GM04503 (cell line): Measurements from ENCODE around the gene DSC3.

Source experiments
- DNase-seq: peaks from one replicate; pipeline ENCODE4 v3.0.0-alpha.2; 2012; ENCODE audit warnings: low read depth

The DSC3 gene

DNA sequence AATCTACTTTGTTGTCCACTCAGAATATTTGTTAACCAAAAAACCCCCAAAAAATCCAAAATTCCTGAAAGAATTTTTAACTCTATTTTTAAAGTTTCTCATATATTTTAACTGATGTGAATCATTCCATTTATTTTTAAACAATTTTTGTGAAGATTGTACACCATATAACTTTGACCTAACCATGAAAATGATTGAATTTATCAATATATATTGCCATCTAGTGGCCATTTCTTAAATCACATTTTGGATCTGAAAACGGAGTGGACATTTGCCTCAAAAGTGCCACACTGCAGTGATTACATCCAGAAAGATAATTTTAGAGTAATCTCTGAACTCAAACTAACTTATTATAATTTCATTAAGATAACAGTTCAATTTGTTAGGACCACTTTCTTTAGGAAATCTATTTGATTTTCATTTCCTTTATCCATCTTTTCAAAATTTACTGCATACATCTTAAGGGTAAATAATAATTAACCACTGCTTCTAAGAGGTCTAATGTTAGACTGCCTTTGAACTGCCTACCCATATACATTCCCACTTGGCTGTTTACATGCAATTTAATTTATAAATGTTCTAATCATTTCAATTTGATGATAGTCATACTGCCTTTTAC is 71.1 kb downstream of the DSC3 start:
- DNase-seq: no peak

DNA sequence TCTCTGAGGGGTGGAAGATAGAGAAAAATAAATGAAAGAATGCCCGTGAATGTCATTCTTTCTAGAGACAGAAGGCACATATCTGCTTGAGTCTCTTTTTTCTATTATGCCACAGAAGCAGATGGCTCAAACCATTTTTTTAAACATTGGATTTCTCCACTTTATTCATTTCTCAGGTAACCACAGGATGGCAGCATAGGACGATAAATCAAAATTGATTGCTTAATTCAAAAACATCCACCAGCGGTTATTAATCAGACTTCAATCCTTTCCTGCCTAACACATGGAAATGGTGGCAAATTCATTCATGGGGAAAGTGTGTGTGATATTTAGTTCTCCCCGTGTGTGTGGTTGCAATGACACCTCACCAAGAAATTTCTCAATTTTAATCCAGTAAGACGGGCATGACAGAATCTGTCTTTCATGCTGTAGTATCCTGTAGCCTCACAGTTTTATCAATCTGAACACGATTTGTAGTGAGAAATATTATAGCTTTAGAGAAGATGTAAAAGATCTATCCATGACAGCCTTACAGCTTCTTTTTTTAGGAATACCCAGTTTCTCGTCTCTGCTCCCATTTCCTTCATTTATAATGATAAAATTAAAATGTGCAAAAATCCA is 72.2 kb downstream of the DSC3 start:
- DNase-seq: no peak

GRCh38 chr18:30969670-30970170 is 72.8 kb downstream of the DSC3 start:
- no peak for DNase-seq

DNA sequence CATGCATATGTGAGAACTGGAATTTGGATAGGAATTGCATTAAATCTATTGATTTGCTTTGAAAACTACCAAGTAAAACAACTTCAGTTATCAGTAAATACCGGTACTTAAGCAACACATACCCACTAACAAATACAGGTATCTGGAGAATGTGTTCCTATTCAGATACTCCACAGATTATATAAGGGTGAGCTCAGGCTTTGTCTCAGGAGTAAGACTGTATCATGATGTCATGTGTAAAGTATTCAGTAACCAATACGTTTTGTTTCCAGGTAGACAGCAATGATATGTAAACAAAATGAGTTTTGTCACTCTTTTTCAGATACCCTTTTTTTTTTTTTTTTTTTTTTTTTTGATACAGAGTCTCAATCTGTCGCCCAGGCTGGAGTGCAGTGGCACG is 74.8 kb downstream of the DSC3 start:
- no peak for DNase-seq

DNA sequence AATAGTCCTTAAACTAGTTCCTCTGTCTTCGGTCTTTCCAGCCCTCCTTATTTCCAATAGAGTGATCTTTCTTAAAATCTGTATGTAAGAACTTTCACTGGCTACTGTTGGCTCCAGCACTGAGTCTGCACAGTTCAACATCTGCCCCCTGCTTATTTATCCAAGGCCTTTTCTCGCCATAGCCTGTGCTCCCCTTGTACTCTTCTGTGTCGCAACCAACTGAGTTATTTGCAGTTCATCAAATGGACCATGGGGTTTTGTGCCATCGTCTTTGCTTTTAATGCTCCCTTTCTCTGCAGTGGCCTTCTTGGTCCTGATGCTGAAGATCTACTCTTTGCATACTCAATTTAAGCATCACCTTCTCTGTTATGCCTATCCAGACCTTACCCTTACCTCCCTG is 77.3 kb downstream of the DSC3 start:
- no peak for DNase-seq

DNA sequence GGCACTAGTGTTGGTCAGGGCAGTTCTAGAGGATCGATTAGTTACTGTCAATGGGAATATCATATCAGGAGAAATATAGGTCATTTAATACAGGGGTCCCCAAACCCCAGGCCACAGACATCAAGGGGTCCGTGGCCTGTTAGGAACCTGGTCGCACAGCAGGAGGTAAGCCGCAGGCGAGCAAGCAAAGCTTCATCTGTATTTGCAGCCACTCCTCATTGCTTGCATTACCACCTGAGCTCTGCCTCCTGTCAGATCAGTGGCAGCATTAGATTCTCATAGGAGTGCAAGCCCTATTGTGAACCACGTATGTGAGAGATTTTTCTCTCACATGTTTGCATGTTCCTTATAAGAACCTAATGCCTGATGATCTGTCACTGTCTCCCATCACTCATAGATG is 81.9 kb downstream of the DSC3 start:
- no peak for DNase-seq

- no peak for DNase-seq
Measured at GRCh38 chr18:30957066-30957465, 85.5 kb downstream of the DSC3 start.

GRCh38 chr18:30954262-30954661 is 88.3 kb downstream of the DSC3 start:
- no peak for DNase-seq

- no peak for DNase-seq
Measured at GRCh38 chr18:30945761-30946160, 96.8 kb downstream of the DSC3 start.

DNA sequence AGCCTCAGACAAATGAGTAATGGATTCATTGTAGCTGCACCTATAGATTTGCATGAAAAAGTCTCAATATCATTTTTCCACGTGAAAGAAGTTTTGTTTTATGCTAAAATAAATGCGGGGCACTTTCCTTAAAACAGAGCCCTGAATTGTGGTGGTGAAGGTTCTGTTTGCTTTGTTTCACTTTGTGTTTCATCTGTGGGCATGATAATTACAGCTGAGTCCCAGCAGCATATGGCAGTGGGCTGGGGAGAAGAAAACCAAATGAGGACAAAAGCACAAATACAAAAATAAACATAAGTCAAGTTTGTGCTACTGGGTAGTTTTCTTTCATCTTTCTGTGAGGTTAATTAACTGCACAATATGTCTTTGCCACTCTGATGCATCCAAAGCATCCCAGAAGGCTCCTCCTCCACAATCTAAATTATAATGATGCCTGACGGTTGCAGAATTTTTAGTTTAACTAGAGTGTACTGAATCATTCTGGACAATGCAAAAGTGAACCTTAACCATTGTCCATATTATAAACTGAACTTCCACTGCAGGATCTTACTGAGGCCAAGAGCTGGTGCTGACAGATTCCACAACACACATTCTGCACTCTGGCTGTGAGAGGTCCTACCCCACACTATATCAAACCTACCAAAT is 97.6 kb downstream of the DSC3 start:
- DNase-seq: no peak

- DNase-seq: no peak
Measured at GRCh38 chr18:30940952-30941539, 101.5 kb downstream of the DSC3 start.
